GM21529 (cell line): ENCODE measurements around the gene GPD2.
"Not testable (repeated sequence)": the region's sequence is repeated elsewhere in the genome, so short reads cannot be mapped to it uniquely, and the experiment has no call there.

Experiments used
- ATAC-seq: cut with Tn5 transposase; IDR thresholded peaks from one replicate; pipeline ENCODE4 v1.9.1; 2021; ENCODE audit not compliant: unreplicated experiment

GPD2 gene

GRCh38 chr2:156522864-156523440 is 86.8 kb downstream of the GPD2 start:
- no peak for ATAC-seq

- peak; percentile 97 for ATAC-seq
Observed at GRCh38 chr2:156526950-156527636, 90.9 kb downstream of the GPD2 start.

- not testable (repeated sequence) for ATAC-seq
Observed at GRCh38 chr2:156528583-156528982, 92.4 kb downstream of the GPD2 start.

GRCh38 chr2:156532989-156533388 is 96.8 kb downstream of the GPD2 start:
- peak; percentile 71 for ATAC-seq

GRCh38 chr2:156536534-156536933 is 100.4 kb downstream of the GPD2 start:
- ATAC-seq = no peak

GRCh38 chr2:156537141-156537540 is 101.0 kb downstream of the GPD2 start:
- ATAC-seq = no peak

GRCh38 chr2:156538083-156538504 is 101.9 kb downstream of the GPD2 start:
- ATAC-seq = peak; percentile 60

GRCh38 chr2:156539086-156539860 is 103.1 kb downstream of the GPD2 start:
- ATAC-seq = no peak

GRCh38 chr2:156540706-156541105 is 104.5 kb downstream of the GPD2 start:
- ATAC-seq = no peak

- ATAC-seq = peak; percentile 43
Observed at GRCh38 chr2:156541229-156541628, 105.0 kb downstream of the GPD2 start.

- ATAC-seq = no peak
Observed at GRCh38 chr2:156541706-156542105, 105.5 kb downstream of the GPD2 start.

- no peak for ATAC-seq
Observed at GRCh38 chr2:156548413-156548812, 112.2 kb downstream of the GPD2 start.

- no peak for ATAC-seq
Observed at GRCh38 chr2:156553714-156554442, 117.7 kb downstream of the GPD2 start.

- ATAC-seq = no peak
Observed at GRCh38 chr2:156561326-156561725, 125.1 kb downstream of the GPD2 start.

- no peak for ATAC-seq
Observed at GRCh38 chr2:156562124-156562523, 125.9 kb downstream of the GPD2 start.

GRCh38 chr2:156563994-156564753 is 128.0 kb downstream of the GPD2 start:
- no peak for ATAC-seq

GRCh38 chr2:156565066-156565710 is 129.0 kb downstream of the GPD2 start:
- ATAC-seq = no peak

GRCh38 chr2:156573710-156574109 is 137.5 kb downstream of the GPD2 start:
- peak; percentile 73 for ATAC-seq

GRCh38 chr2:156574112-156574511 is 137.9 kb downstream of the GPD2 start:
- no peak for ATAC-seq

- no peak for ATAC-seq
Observed at GRCh38 chr2:156576005-156576404, 139.8 kb downstream of the GPD2 start.
